HL-60 (cell line): ENCODE data around the gene TESK2.
"Not testable (repeated sequence)": the region's sequence is repeated elsewhere in the genome, so short reads cannot be mapped to it uniquely, and the experiment has no call there.

Experiments
- DNase-seq, 2 experiments: peaks; one replicate each; pipeline ENCODE4 v3.0.0-alpha.2; 2010 to 2020; ENCODE audit warnings: low read depth in 1 of 2, low spot score in 1 of 2
- H3K27ac ChIP-seq: fragments of 250-450 bp; sonication (Bioruptor Pico); replicated peaks from 2 replicates; pipeline ENCODE4 v1.5.1; 2020; ENCODE audit warnings: mild to moderate bottlenecking, moderate library complexity
- H3K27me3 ChIP-seq: fragments of 250-450 bp; sonication (Bioruptor Pico); 2 replicates; pipeline ENCODE4 v1.5.1; 2021; ENCODE audit warnings: mild to moderate bottlenecking, moderate library complexity; ENCODE audit not compliant: insufficient read depth, poor library complexity, severe bottlenecking
- H3K4me3 ChIP-seq: replicated peaks from 2 replicates; pipeline ENCODE4 v1.5.1; 2011; ENCODE audit warnings: mild to moderate bottlenecking, control low read depth, low read length; ENCODE audit not compliant: insufficient read depth
- CTCF ChIP-seq: IDR thresholded peaks from one replicate; pipeline ENCODE4 v1.5.1; 2011; ENCODE audit warnings: low read length, control low read depth, inconsistent platforms; ENCODE audit not compliant: insufficient read depth
- GABPA ChIP-seq: IDR thresholded peaks from 2 replicates; pipeline ENCODE4 v1.6.1; 2012; ENCODE audit warnings: low read depth
- POLR2AphosphoS5 ChIP-seq: IDR thresholded peaks from 2 replicates; pipeline ENCODE4 v1.6.1; 2012; ENCODE audit warnings: low read depth
- REST ChIP-seq: IDR thresholded peaks from 2 replicates; pipeline ENCODE4 v1.6.1; 2012; ENCODE audit warnings: low read depth; ENCODE audit not compliant: insufficient replicate concordance
- SPI1 ChIP-seq: IDR thresholded peaks from 2 replicates; pipeline ENCODE4 v1.6.1; 2012; ENCODE audit warnings: low read depth, mild to moderate bottlenecking, borderline replicate concordance

The TESK2 gene

GRCh38 chr1:45490121-45490625, 790 bp downstream of the TESK2 start:
- no peak for TF ChIP-seq REST
- no peaks in the 10 kb centered on the region for H3K27me3 ChIP-seq
- DNase-seq: peak; percentile 21 to 45
- H3K27ac ChIP-seq: peak overlapping the region; percentile 39
- peak overlapping the region; percentile 94 for H3K4me3 ChIP-seq

- H3K4me3 ChIP-seq, DNase-seq, H3K27me3 ChIP-seq, H3K27ac ChIP-seq: not testable (repeated sequence)
These were observed 1.6 kb downstream of the TESK2 start for GRCh38 chr1:45489379-45489778.

- Histone ChIP-seq H3K27ac (no peak overlapping the region), H3K4me3 (no peak overlapping the region), H3K27me3 (no peaks in the 10 kb centered on the region)
- TF ChIP-seq REST: no peak
- DNase-seq: no peak
These were observed 2.1 kb downstream of the TESK2 start for GRCh38 chr1:45488666-45489377.

- H3K4me3 ChIP-seq: no peak overlapping the region
- no peaks in the 10 kb centered on the region for H3K27me3 ChIP-seq
- DNase-seq: no peak
- TF ChIP-seq SPI1 (no peak), CTCF (no peak), GABPA (no peak)
- H3K27ac ChIP-seq: no peak overlapping the region
These were observed 5.0 kb downstream of the TESK2 start for GRCh38 chr1:45485949-45486348.

GRCh38 chr1:45479039-45479748, 11.8 kb downstream of the TESK2 start:
- H3K27ac ChIP-seq: no peak overlapping the region
- TF ChIP-seq SPI1 (no peak), CTCF (no peak), POLR2AphosphoS5 (no peak), REST (no peak), GABPA (no peak)
- no peak overlapping the region for H3K4me3 ChIP-seq
- H3K27me3 ChIP-seq: no peaks in the 10 kb centered on the region
- DNase-seq: no peak
